ENCODE measurements around the gene LRRC4.

The LRRC4 gene

GRCh38 chr7:128059143-128059988 lies 28.1 kb upstream of the LRRC4 start:
- no peak for DNase-seq

GRCh38 chr7:128057909-128058308 lies 26.7 kb upstream of the LRRC4 start:
- no peak for DNase-seq

GRCh38 chr7:128056901-128057300 lies 25.7 kb upstream of the LRRC4 start:
- DNase-seq: no peak

- no peak for DNase-seq
Measured at GRCh38 chr7:128055637-128056036, 24.4 kb upstream of the LRRC4 start.

- DNase-seq: no peak
Measured at GRCh38 chr7:128054511-128054910, 23.3 kb upstream of the LRRC4 start.

GRCh38 chr7:128053991-128054390 lies 22.8 kb upstream of the LRRC4 start:
- DNase-seq: no peak

GRCh38 chr7:128053023-128053422 lies 21.8 kb upstream of the LRRC4 start:
- DNase-seq: no peak

GRCh38 chr7:128052404-128052803 lies 21.2 kb upstream of the LRRC4 start:
- DNase-seq: no peak

- DNase-seq: no peak
Measured at GRCh38 chr7:128045766-128046165, 14.5 kb upstream of the LRRC4 start.

GRCh38 chr7:128045158-128045557 lies 13.9 kb upstream of the LRRC4 start:
- DNase-seq: peak; percentile 71

- no peak for DNase-seq
Measured at GRCh38 chr7:128044064-128044463, 12.8 kb upstream of the LRRC4 start.

- DNase-seq: no peak
Measured at GRCh38 chr7:128042012-128042411, 10.8 kb upstream of the LRRC4 start.

GRCh38 chr7:128041203-128041602 lies 10.0 kb upstream of the LRRC4 start:
- no peak for DNase-seq

GRCh38 chr7:128040205-128040604 lies 9.0 kb upstream of the LRRC4 start:
- no peak for DNase-seq

GRCh38 chr7:128039544-128039953 lies 8.3 kb upstream of the LRRC4 start:
- no peak for DNase-seq

- no peak for DNase-seq
Measured at GRCh38 chr7:128037880-128038619, 6.8 kb upstream of the LRRC4 start.

GRCh38 chr7:128037081-128037480 lies 5.8 kb upstream of the LRRC4 start:
- DNase-seq: no peak

- DNase-seq: no peak
Measured at GRCh38 chr7:128036226-128036940, 5.1 kb upstream of the LRRC4 start.

GRCh38 chr7:128035712-128036111 lies 4.5 kb upstream of the LRRC4 start:
- peak; percentile 57 for DNase-seq

- no peak for DNase-seq
Measured at GRCh38 chr7:128034825-128035224, 3.6 kb upstream of the LRRC4 start.

- DNase-seq: no peak
Measured at GRCh38 chr7:128033246-128033645, 2.0 kb upstream of the LRRC4 start.

- peak; percentile 80 for DNase-seq
Measured at GRCh38 chr7:128032605-128033235, 1.5 kb upstream of the LRRC4 start.

All from eye (tissue), 1 donor.